Measurements from ENCODE around the gene FASTKD2.

The FASTKD2 gene

GRCh38 chr2:206765242-206766056 lies at the start of gene FASTKD2, which contains the start of gene MDH1B:
FASTKD2 (plus strand) TSS chr2:206765606; CDS start chr2:206766694, 1,088 bp downstream.
MDH1B (minus strand) TSS chr2:206765328; CDS start chr2:206765271, 57 bp downstream.
- no peaks in the 10 kb centered on the region for H3K9me3 ChIP-seq (ENCODE audit: control insufficient read depth, insufficient read depth, low read length)

GRCh38 chr2:206716623-206717022 lies 48.8 kb upstream of the FASTKD2 start:
- no peaks in the 10 kb centered on the region for H3K36me3 ChIP-seq (ENCODE audit: control insufficient read depth, insufficient read depth, low read length)
- no peaks in the 10 kb centered on the region for H3K27me3 ChIP-seq (ENCODE audit: control insufficient read depth, insufficient read depth, low read length)
- H3K9ac ChIP-seq (ENCODE audit: low read depth, low read length): no peak overlapping the region
- no peak overlapping the region for H3K4me3 ChIP-seq (ENCODE audit: low read depth, low read length)
- H3K9me3 ChIP-seq (ENCODE audit: control insufficient read depth, insufficient read depth, low read length): 0 out of 2 replicates have a peak, but pooled peaks cover 2% of the 10 kb centered on the region
- peaks cover 11% of the 10 kb centered on the region for H3K4me1 ChIP-seq (ENCODE audit: control insufficient read depth, insufficient read depth, low read length)
- H3K27ac ChIP-seq (ENCODE audit: low read depth, low read length): no peak overlapping the region

More at GRCh38 chr2:206765242-206766056, at the start of gene FASTKD2, which contains the start of gene MDH1B:
- peaks cover 29% of the 10 kb centered on the region for H3K36me3 ChIP-seq (ENCODE audit: control insufficient read depth, insufficient read depth, low read length)
- peaks cover 8% of the 10 kb centered on the region; the same call in 1 of the 2 replicates for H3K4me1 ChIP-seq (ENCODE audit: control insufficient read depth, insufficient read depth, low read length)
- peak within 1 kb of the TSS; percentile 93 for H3K4me3 ChIP-seq (ENCODE audit: low read depth, low read length)
- H3K27ac ChIP-seq (ENCODE audit: low read depth, low read length): peak within 1 kb of the TSS; percentile 79
- peaks cover 4% of the 10 kb centered on the region; the same call in 1 of the 2 replicates for H3K27me3 ChIP-seq (ENCODE audit: control insufficient read depth, insufficient read depth, low read length)
- peak within 1 kb of the TSS; percentile 92 for H3K9ac ChIP-seq (ENCODE audit: low read depth, low read length)

GRCh38 chr2:206718296-206718695 lies 47.1 kb upstream of the FASTKD2 start, which contains the start of gene DYTN:
DYTN (minus strand) TSS chr2:206718396; CDS start chr2:206718279, 117 bp downstream.
- no peaks in the 10 kb centered on the region for H3K27me3 ChIP-seq (ENCODE audit: control insufficient read depth, insufficient read depth, low read length)
- no peak within 1 kb of the TSS for H3K27ac ChIP-seq (ENCODE audit: low read depth, low read length)
- no peak within 1 kb of the TSS for H3K9ac ChIP-seq (ENCODE audit: low read depth, low read length)
- H3K4me3 ChIP-seq (ENCODE audit: low read depth, low read length): no peak within 1 kb of the TSS
- H3K4me1 ChIP-seq (ENCODE audit: control insufficient read depth, insufficient read depth, low read length): peaks cover 8% of the 10 kb centered on the region
- 0 out of 2 replicates have a peak, but pooled peaks cover 8% of the 10 kb centered on the region for H3K9me3 ChIP-seq (ENCODE audit: control insufficient read depth, insufficient read depth, low read length)
- no peaks in the 10 kb centered on the region for H3K36me3 ChIP-seq (ENCODE audit: control insufficient read depth, insufficient read depth, low read length)

- no peak overlapping the region for H3K27ac ChIP-seq (ENCODE audit: low read depth, low read length)
- H3K4me3 ChIP-seq (ENCODE audit: low read depth, low read length): no peak overlapping the region
- H3K9me3 ChIP-seq (ENCODE audit: control insufficient read depth, insufficient read depth, low read length): 0 out of 2 replicates have a peak, but pooled peaks cover 8% of the 10 kb centered on the region
Observed at GRCh38 chr2:206721256-206721920, 44.0 kb upstream of the FASTKD2 start.

GRCh38 chr2:206723288-206723687 lies 42.1 kb upstream of the FASTKD2 start:
- H3K27ac ChIP-seq (ENCODE audit: low read depth, low read length): no peak overlapping the region
- no peaks in the 10 kb centered on the region for H3K36me3 ChIP-seq (ENCODE audit: control insufficient read depth, insufficient read depth, low read length)
- H3K4me3 ChIP-seq (ENCODE audit: low read depth, low read length): no peak overlapping the region
- H3K9ac ChIP-seq (ENCODE audit: low read depth, low read length): no peak overlapping the region
- 0 out of 2 replicates have a peak, but pooled peaks cover 8% of the 10 kb centered on the region for H3K9me3 ChIP-seq (ENCODE audit: control insufficient read depth, insufficient read depth, low read length)
- 0 out of 2 replicates have a peak, but pooled peaks cover under 1% of the 10 kb centered on the region for H3K4me1 ChIP-seq (ENCODE audit: control insufficient read depth, insufficient read depth, low read length)
- H3K27me3 ChIP-seq (ENCODE audit: control insufficient read depth, insufficient read depth, low read length): no peaks in the 10 kb centered on the region

More at GRCh38 chr2:206721256-206721920, 44.0 kb upstream of the FASTKD2 start:
- 0 out of 2 replicates have a peak, but pooled peaks cover 5% of the 10 kb centered on the region for H3K4me1 ChIP-seq (ENCODE audit: control insufficient read depth, insufficient read depth, low read length)
- no peaks in the 10 kb centered on the region for H3K36me3 ChIP-seq (ENCODE audit: control insufficient read depth, insufficient read depth, low read length)
- no peaks in the 10 kb centered on the region for H3K27me3 ChIP-seq (ENCODE audit: control insufficient read depth, insufficient read depth, low read length)
- H3K9ac ChIP-seq (ENCODE audit: low read depth, low read length): no peak overlapping the region

GRCh38 chr2:206727287-206727686 lies 38.1 kb upstream of the FASTKD2 start:
- no peaks in the 10 kb centered on the region for H3K9me3 ChIP-seq (ENCODE audit: control insufficient read depth, insufficient read depth, low read length)
- H3K9ac ChIP-seq (ENCODE audit: low read depth, low read length): no peak overlapping the region
- no peak overlapping the region for H3K27ac ChIP-seq (ENCODE audit: low read depth, low read length)
- no peaks in the 10 kb centered on the region for H3K4me1 ChIP-seq (ENCODE audit: control insufficient read depth, insufficient read depth, low read length)
- no peaks in the 10 kb centered on the region for H3K36me3 ChIP-seq (ENCODE audit: control insufficient read depth, insufficient read depth, low read length)
- H3K4me3 ChIP-seq (ENCODE audit: low read depth, low read length): no peak overlapping the region
- no peaks in the 10 kb centered on the region for H3K27me3 ChIP-seq (ENCODE audit: control insufficient read depth, insufficient read depth, low read length)

GRCh38 chr2:206728277-206729199 lies 36.9 kb upstream of the FASTKD2 start:
- H3K4me3 ChIP-seq (ENCODE audit: low read depth, low read length): no peak overlapping the region
- no peaks in the 10 kb centered on the region for H3K4me1 ChIP-seq (ENCODE audit: control insufficient read depth, insufficient read depth, low read length)
- no peak overlapping the region for H3K9ac ChIP-seq (ENCODE audit: low read depth, low read length)
- no peaks in the 10 kb centered on the region for H3K36me3 ChIP-seq (ENCODE audit: control insufficient read depth, insufficient read depth, low read length)
- H3K9me3 ChIP-seq (ENCODE audit: control insufficient read depth, insufficient read depth, low read length): no peaks in the 10 kb centered on the region
- no peak overlapping the region for H3K27ac ChIP-seq (ENCODE audit: low read depth, low read length)
- H3K27me3 ChIP-seq (ENCODE audit: control insufficient read depth, insufficient read depth, low read length): no peaks in the 10 kb centered on the region

GRCh38 chr2:206733341-206733740 lies 32.1 kb upstream of the FASTKD2 start:
- Histone ChIP-seq H3K27me3 (ENCODE audit: control insufficient read depth, insufficient read depth, low read length) (no peaks in the 10 kb centered on the region), H3K9ac (ENCODE audit: low read depth, low read length) (no peak overlapping the region), H3K4me3 (ENCODE audit: low read depth, low read length) (no peak overlapping the region), H3K36me3 (ENCODE audit: control insufficient read depth, insufficient read depth, low read length) (no peaks in the 10 kb centered on the region), H3K27ac (ENCODE audit: low read depth, low read length) (no peak overlapping the region), H3K9me3 (ENCODE audit: control insufficient read depth, insufficient read depth, low read length) (no peaks in the 10 kb centered on the region), H3K4me1 (ENCODE audit: control insufficient read depth, insufficient read depth, low read length) (no peaks in the 10 kb centered on the region)

GRCh38 chr2:206736935-206737334 lies 28.5 kb upstream of the FASTKD2 start:
- Histone ChIP-seq H3K27me3 (ENCODE audit: control insufficient read depth, insufficient read depth, low read length) (no peaks in the 10 kb centered on the region), H3K4me3 (ENCODE audit: low read depth, low read length) (no peak overlapping the region), H3K9ac (ENCODE audit: low read depth, low read length) (no peak overlapping the region), H3K27ac (ENCODE audit: low read depth, low read length) (no peak overlapping the region), H3K9me3 (ENCODE audit: control insufficient read depth, insufficient read depth, low read length) (no peaks in the 10 kb centered on the region), H3K4me1 (ENCODE audit: control insufficient read depth, insufficient read depth, low read length) (no peaks in the 10 kb centered on the region), H3K36me3 (ENCODE audit: control insufficient read depth, insufficient read depth, low read length) (no peaks in the 10 kb centered on the region)

- Histone ChIP-seq H3K27ac (ENCODE audit: low read depth, low read length) (no peak overlapping the region), H3K36me3 (ENCODE audit: control insufficient read depth, insufficient read depth, low read length) (no peaks in the 10 kb centered on the region), H3K4me1 (ENCODE audit: control insufficient read depth, insufficient read depth, low read length) (no peaks in the 10 kb centered on the region), H3K9me3 (ENCODE audit: control insufficient read depth, insufficient read depth, low read length) (no peaks in the 10 kb centered on the region), H3K4me3 (ENCODE audit: low read depth, low read length) (no peak overlapping the region), H3K27me3 (ENCODE audit: control insufficient read depth, insufficient read depth, low read length) (no peaks in the 10 kb centered on the region), H3K9ac (ENCODE audit: low read depth, low read length) (no peak overlapping the region)
Observed at GRCh38 chr2:206739271-206739670, 26.1 kb upstream of the FASTKD2 start.

Data from HUES48 (cell line).